Neural cell (in vitro differentiated cells): Measurements from ENCODE around the gene AHI1.

Experiments
- EP300 ChIP-seq: fragments of 450-650 bp; conservative IDR thresholded peaks from 2 replicates; pipeline ENCODE4 v1.6.1; 2014; ENCODE audit warnings: antibody characterized with exemption, mild to moderate bottlenecking, moderate library complexity; ENCODE audit not compliant: poor library complexity, severe bottlenecking
- MXI1 ChIP-seq: fragments of 450-650 bp; conservative IDR thresholded peaks from 2 replicates; pipeline ENCODE4 v1.6.1; 2014; ENCODE audit warnings: antibody characterized with exemption, mild to moderate bottlenecking; ENCODE audit not compliant: poor library complexity, severe bottlenecking
- POLR2AphosphoS5 ChIP-seq: IDR thresholded peaks from 2 replicates; pipeline ENCODE4 v1.6.1; 2012
- RAD21 ChIP-seq: fragments of 450-650 bp; conservative IDR thresholded peaks from 2 replicates; pipeline ENCODE4 v1.6.1; 2014; ENCODE audit warnings: antibody characterized with exemption, mild to moderate bottlenecking, moderate library complexity
- SMC3 ChIP-seq: fragments of 450-650 bp; conservative IDR thresholded peaks from 2 replicates; pipeline ENCODE4 v1.6.1; 2014; ENCODE audit warnings: antibody characterized with exemption, mild to moderate bottlenecking, moderate library complexity; ENCODE audit not compliant: poor library complexity
- TF ChIP-seq, protein P1 (sequence below): fragments of 450-650 bp; IDR thresholded peaks from 2 replicates; pipeline ENCODE4 v1.5.1; 2014; ENCODE audit warnings: antibody characterized with exemption, mild to moderate bottlenecking, moderate library complexity; ENCODE audit not compliant: poor library complexity, severe bottlenecking

DNA sequence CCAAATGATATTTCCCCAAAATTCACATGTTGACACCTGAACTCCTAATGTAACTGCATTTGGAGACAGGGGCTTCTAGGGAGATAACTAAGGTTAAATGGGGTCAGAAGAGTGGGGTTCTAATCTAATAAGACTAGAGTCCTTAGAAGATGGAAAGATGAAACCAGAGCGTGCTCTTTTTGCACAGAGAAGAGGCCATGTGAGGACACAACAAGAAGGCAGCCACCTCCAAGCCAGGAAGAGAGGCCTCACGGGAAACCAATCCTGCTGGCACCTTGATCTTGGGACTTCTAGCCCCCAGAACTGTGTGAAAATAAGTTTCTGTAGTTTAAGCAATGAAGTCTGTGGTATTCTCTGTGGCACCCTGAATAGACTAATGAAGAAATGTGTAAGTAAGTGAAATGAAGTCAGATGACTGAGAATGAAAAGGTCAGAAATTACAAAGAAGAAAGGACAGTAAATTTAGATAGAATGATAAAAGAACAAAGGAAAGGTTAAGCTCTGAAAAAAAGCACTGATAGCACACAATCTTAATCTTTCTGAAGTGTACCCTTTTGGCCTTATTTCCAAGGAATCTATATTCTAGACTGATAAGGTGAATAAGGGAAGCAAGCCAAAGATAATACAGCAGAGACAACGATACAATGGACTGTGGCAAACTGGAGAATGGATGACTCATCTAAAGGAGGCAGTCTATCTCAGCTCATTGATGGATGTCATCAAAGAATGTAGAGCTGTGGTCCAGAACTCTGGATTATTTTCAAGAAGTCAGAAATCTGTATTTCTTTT lies 206.1 kb downstream of the AHI1 start:
- TF ChIP-seq, protein P1, sequence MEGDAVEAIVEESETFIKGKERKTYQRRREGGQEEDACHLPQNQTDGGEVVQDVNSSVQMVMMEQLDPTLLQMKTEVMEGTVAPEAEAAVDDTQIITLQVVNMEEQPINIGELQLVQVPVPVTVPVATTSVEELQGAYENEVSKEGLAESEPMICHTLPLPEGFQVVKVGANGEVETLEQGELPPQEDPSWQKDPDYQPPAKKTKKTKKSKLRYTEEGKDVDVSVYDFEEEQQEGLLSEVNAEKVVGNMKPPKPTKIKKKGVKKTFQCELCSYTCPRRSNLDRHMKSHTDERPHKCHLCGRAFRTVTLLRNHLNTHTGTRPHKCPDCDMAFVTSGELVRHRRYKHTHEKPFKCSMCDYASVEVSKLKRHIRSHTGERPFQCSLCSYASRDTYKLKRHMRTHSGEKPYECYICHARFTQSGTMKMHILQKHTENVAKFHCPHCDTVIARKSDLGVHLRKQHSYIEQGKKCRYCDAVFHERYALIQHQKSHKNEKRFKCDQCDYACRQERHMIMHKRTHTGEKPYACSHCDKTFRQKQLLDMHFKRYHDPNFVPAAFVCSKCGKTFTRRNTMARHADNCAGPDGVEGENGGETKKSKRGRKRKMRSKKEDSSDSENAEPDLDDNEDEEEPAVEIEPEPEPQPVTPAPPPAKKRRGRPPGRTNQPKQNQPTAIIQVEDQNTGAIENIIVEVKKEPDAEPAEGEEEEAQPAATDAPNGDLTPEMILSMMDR, result no peak
- TF ChIP-seq EP300 (no peak), RAD21 (no peak), POLR2AphosphoS5 (no peak), MXI1 (no peak), SMC3 (no peak)
